ENCODE measurements around the gene MRPS18A.

The MRPS18A gene

DNA sequence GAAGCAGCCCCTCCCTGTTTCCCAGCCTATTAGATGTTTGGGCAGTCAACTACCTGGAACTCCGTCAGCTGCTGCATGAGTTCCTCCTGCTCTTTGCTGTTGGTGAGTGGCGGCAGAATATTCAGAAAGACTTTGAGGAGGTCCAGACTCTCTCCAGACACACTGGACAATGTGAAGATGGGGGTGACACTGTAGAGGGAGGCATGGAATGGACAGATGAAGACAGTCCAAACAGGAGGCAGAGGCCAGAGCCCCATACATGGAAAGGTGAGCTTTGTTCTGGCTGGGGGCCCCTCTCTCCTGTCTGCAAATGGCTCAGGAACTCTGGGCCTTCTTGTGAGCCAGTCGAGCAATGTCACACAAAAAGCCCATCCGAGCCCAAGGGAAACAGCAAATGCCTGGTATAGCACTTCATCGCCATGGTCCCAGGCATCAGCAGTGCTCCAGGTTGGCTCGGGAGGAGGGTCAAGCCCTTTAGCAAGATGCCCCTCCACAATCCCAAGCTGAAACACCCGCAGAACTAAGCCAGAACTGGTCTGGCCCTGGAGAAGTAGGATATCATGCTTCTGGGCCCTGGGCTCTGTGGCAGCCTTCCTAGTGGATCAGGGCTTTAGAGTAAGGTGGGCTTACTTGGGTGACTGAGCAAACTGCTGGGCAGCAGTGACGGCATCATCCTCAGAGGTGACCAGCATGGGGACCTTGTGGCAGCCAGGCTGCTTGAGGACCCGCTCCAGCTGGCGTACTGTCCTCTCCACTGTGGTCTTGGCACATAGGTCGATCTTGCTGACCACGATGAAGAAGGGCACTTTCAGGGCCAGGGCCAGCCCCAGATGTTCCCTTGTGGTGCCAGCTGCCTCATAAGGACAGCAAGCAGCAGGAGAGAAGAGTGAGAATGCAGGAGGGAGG lies 63.5 kb downstream of the MRPS18A start:
- Mint-ChIP-seq H3K4me1 (peaks cover 20% of the 10 kb centered on the region), H3K27ac (no peak overlapping the region), H3K9me3 (no peaks in the 10 kb centered on the region), H3K36me3 (ENCODE audit: low read depth) (peaks cover 57% of the 10 kb centered on the region), H3K4me3 (peak overlapping the region in 2 of 3 experiments; percentile 22 to 52), H3K27me3 (ENCODE audit: low read depth) (no peaks in the 10 kb centered on the region)
- TF ChIP-seq, protein P1, sequence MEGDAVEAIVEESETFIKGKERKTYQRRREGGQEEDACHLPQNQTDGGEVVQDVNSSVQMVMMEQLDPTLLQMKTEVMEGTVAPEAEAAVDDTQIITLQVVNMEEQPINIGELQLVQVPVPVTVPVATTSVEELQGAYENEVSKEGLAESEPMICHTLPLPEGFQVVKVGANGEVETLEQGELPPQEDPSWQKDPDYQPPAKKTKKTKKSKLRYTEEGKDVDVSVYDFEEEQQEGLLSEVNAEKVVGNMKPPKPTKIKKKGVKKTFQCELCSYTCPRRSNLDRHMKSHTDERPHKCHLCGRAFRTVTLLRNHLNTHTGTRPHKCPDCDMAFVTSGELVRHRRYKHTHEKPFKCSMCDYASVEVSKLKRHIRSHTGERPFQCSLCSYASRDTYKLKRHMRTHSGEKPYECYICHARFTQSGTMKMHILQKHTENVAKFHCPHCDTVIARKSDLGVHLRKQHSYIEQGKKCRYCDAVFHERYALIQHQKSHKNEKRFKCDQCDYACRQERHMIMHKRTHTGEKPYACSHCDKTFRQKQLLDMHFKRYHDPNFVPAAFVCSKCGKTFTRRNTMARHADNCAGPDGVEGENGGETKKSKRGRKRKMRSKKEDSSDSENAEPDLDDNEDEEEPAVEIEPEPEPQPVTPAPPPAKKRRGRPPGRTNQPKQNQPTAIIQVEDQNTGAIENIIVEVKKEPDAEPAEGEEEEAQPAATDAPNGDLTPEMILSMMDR (IDR thresholded peaks at IDR 0.05; ENCODE audit: unreplicated experiment in 3 of 3): no peak

DNA sequence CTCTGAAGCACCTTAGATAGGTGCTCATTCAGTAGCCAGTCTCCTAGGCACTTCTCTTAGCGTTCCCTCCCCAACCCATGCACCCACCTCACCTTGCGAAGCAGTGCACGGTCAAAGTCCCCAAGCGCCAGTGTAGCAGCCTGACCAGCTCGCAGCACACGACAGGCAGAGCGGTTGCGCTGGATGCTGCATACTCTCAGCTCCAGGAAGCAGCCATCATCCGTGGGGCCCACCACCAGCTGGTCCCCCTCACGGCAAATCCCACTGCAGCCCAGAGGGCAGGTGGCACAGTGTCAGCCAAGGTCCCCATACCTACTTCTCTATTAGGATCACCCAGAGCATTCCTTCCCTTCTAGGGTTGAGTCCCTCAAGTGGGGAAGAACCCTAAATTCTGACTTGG lies 65.0 kb downstream of the MRPS18A start:
- no peaks in the 10 kb centered on the region for H3K27me3 Mint-ChIP-seq (ENCODE audit: low read depth)
- H3K4me3 Mint-ChIP-seq: no peak overlapping the region
- H3K36me3 Mint-ChIP-seq (ENCODE audit: low read depth): peaks cover 56% of the 10 kb centered on the region
- no peak overlapping the region for H3K27ac Mint-ChIP-seq
- TF ChIP-seq, protein P1 (IDR thresholded peaks at IDR 0.05; ENCODE audit: unreplicated experiment in 3 of 3): no peak
- no peaks in the 10 kb centered on the region for H3K9me3 Mint-ChIP-seq
- peaks cover 9% of the 10 kb centered on the region for H3K4me1 Mint-ChIP-seq

DNA sequence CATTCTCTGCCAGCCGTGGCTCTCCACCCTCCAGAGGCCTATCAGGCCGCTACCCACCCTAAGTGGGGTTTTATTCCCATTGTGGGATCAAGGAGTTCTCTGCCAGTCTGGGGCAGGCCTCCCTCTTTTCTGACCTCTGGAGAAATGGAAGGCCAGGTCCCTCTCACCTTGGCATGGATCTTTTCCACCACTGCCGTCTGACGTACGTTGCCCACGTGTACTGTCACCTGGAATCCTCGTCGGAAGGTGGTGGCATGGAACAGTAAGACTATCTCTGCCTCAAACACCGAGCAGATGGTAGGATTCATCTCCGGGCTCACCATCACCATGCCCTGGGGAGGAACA lies 65.8 kb downstream of the MRPS18A start:
- peaks cover 49% of the 10 kb centered on the region for H3K36me3 Mint-ChIP-seq (ENCODE audit: low read depth)
- H3K27ac Mint-ChIP-seq: no peak overlapping the region
- H3K9me3 Mint-ChIP-seq: no peaks in the 10 kb centered on the region
- H3K27me3 Mint-ChIP-seq (ENCODE audit: low read depth): no peaks in the 10 kb centered on the region
- peaks cover 2% of the 10 kb centered on the region for H3K4me1 Mint-ChIP-seq
- H3K4me3 Mint-ChIP-seq: no peak overlapping the region
- TF ChIP-seq, protein P1 (IDR thresholded peaks at IDR 0.05; ENCODE audit: unreplicated experiment in 3 of 3): no peak

All from nephron (organoid).